Breast epithelium (tissue), 4 donors: ENCODE measurements around the gene IGFBP3. TPM values are rescaled to one million over a fixed set of nuclear protein-coding genes. Genes with fewer than 3 reads are reported as not detected.
A peak's percentile ranks its signal among the peaks of the same experiment; 100 is the strongest.

Source experiments
- DNase-seq, 2 donors: peaks; one replicate each; pipeline ENCODE4 v3.0.0-alpha.2; 2019; ENCODE audit warnings: low spot score in 2 of 2
- H3K27ac ChIP-seq, 2 donors: fragments of 200-600 bp; sonication (generic) in 1 of 2; one replicate each; pipeline ENCODE4 v1.5.1; 2016 to 2019; ENCODE audit warnings: mild to moderate bottlenecking in 1 of 2
- H3K27me3 ChIP-seq, 2 donors: fragments of 200-600 bp; sonication (generic) in 1 of 2; one replicate each; pipeline versions ENCODE4 v1.5.1 to v1.6.0; 2017 to 2019; ENCODE audit warnings: control low read depth in 1 of 2, mild to moderate bottlenecking in 1 of 2
- H3K36me3 ChIP-seq: fragments of 200-600 bp; one replicate; pipeline ENCODE4 v1.5.1; 2019
- H3K4me1 ChIP-seq, 2 donors: fragments of 200-600 bp; sonication (generic); one replicate each; pipeline ENCODE4 v1.5.1; 2016 to 2019; ENCODE audit warnings: control low read depth in 1 of 2
- H3K4me3 ChIP-seq, 3 donors: fragments of 200-600 bp; sonication (generic); 1 replicate in 2 of 3; 2 replicates in 1 of 3; pipeline ENCODE4 v1.5.1; 2016 to 2019; ENCODE audit warnings: mild to moderate bottlenecking in 3 of 3, moderate library complexity in 2 of 3
- H3K9me3 ChIP-seq, 2 donors: fragments of 200-600 bp; sonication (generic) in 1 of 2; one replicate each; pipeline ENCODE4 v1.5.1; 2016 to 2019; ENCODE audit warnings: control low read depth in 1 of 2
- POLR2A ChIP-seq: fragments of 450-650 bp; IDR thresholded peaks from one replicate; pipeline ENCODE4 v1.6.1; 2016; ENCODE audit warnings: antibody characterized with exemption, mild to moderate bottlenecking, moderate library complexity
- POLR2AphosphoS5 ChIP-seq, 3 donors: sonication (generic); formaldehyde crosslinking; IDR thresholded peaks; one replicate each; pipeline ENCODE4 v1.6.1; 2017; ENCODE audit warnings: antibody characterized with exemption in 3 of 3
- intact Hi-C: fragments of 100-400 bp; cut with DNase I; formaldehyde crosslinking; loops from one replicate; pipeline ENCODE4 v1.15.1; 2023; ENCODE audit warnings: low total_unique reads
- total RNA-seq, 3 donors: library from RNA; depleted of rRNA; stranded (reverse); fragments of >200 nt; gene quantifications; one replicate each; pipeline ENCODE4 v1.1.0, GENCODE V29; 2016
- TF ChIP-seq, protein P1 (sequence below), 3 donors: fragments of 450-650 bp; IDR thresholded peaks; one replicate each; pipeline ENCODE4 v1.5.1; 2016 to 2017; ENCODE audit warnings: antibody characterized with exemption in 3 of 3, mild to moderate bottlenecking in 3 of 3, moderate library complexity in 3 of 3

The IGFBP3 gene
- total RNA-seq, 3 donors from 2014 or later = 159 to 708 (median 163) TPM

DNA sequence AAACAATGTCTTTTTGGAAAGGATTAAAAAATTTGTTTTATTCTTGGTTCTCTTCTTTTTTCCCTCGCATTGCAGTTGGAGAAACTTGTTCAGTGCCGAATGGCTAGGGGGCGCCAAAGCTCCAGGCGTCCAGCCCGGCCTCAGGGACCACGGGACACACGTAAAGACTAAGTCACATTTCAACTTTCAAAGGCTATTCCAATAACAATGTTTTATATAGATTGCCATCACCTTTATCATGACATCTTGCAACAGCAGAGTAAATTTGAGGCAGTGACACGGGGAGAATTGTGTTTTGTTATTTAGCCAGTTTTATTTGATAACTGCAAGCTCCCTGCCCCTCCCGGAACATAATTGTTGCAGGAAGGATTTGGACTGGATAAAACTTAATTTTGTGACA is 2.2 kb upstream of the IGFBP3 start:
- no peaks in the 10 kb centered on the region for H3K36me3 ChIP-seq
- H3K4me1 ChIP-seq = peaks cover 0 to 7% of the 10 kb centered on the region in 2 donors
- DNase-seq = peak in 1 of 2 donors; percentile 75
- peak overlapping the region in 2 of 3 donors; percentile 61 to 72 for H3K4me3 ChIP-seq
- H3K9me3 ChIP-seq = no peaks in the 10 kb centered on the region
- intact Hi-C loops = loop anchor here (5.0 kb wide), 1 partner anchor 1259 kb away; no protein-coding TSS in a partner anchor
- no peak overlapping the region for H3K27ac ChIP-seq
- TF ChIP-seq POLR2A (no peak), POLR2AphosphoS5 (IDR thresholded peaks at IDR 0.05) (no peak)
- TF ChIP-seq, protein P1, sequence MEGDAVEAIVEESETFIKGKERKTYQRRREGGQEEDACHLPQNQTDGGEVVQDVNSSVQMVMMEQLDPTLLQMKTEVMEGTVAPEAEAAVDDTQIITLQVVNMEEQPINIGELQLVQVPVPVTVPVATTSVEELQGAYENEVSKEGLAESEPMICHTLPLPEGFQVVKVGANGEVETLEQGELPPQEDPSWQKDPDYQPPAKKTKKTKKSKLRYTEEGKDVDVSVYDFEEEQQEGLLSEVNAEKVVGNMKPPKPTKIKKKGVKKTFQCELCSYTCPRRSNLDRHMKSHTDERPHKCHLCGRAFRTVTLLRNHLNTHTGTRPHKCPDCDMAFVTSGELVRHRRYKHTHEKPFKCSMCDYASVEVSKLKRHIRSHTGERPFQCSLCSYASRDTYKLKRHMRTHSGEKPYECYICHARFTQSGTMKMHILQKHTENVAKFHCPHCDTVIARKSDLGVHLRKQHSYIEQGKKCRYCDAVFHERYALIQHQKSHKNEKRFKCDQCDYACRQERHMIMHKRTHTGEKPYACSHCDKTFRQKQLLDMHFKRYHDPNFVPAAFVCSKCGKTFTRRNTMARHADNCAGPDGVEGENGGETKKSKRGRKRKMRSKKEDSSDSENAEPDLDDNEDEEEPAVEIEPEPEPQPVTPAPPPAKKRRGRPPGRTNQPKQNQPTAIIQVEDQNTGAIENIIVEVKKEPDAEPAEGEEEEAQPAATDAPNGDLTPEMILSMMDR (IDR thresholded peaks at IDR 0.05) = peak; percentile 27 to 83 (median 77)
- no peaks in the 10 kb centered on the region for H3K27me3 ChIP-seq

DNA sequence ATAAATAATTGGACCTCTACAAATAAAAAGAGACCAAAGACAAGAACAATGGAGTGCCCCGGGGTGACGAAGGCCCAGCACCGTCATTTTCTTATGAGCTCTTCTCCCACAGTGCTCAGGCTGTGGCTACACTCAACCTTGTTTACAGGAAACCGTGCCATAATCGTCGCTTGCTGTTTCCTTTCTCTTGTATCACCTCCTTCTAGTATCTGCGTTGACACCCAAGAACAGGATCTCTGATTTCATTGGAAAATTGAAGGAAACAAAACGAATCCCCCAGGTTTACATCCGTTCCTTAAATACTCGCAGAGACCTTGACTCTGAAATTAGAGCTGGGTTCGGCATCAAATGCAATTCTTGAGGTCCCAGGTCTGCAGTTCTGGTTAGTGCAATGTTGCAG is 1.7 kb upstream of the IGFBP3 start:
- no peaks in the 10 kb centered on the region for H3K27me3 ChIP-seq

DNA sequence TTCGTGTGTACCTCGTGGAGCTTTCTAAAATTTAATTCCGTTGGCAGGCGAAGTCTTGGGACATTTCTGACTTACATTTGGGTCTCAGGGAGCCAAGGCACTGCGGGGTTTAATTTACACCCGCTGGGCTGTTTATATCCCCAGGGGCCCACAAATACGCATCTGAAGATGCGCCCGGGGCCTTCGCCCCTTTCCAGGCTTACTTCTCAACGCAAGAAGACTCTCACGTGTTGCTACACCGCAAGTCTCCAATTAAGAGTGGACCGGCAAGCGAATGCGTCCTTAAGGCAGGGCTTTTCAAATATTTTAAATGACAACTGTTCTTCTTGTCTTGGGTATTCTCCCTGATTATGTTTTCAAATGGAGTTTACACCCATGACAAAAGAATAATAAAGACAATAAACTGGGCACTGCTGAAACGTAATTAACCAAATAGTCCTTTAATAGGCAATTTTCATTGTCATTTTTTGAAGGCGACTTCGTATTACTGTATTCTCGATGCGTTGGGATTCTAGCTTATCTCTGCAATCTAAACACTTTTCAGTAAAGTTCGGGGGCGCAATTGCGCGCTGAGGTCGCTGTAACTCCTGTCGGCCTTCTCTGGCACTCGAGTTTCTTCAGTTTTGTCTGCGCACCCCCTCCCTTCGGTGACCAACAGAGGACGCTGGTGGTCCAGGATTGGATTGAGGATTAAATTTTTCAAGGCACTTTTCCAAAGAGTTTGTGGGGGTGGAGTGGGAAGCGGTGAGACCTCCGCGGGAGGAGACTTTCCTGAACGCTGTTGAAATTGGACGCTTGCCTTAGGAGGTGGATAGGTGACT is 837 bp upstream of the IGFBP3 start:
- Histone ChIP-seq H3K27ac (peak overlapping the region in 1 of 2 donors; percentile 2), H3K4me1 (peaks cover 0 to 7% of the 10 kb centered on the region in 2 donors), H3K4me3 (peak overlapping the region; percentile 61 to 72 (median 62)), H3K27me3 (no peaks in the 10 kb centered on the region), H3K36me3 (no peaks in the 10 kb centered on the region), H3K9me3 (no peaks in the 10 kb centered on the region)
- no peak for TF ChIP-seq POLR2A
- TF ChIP-seq POLR2AphosphoS5 (IDR thresholded peaks at IDR 0.05) = peak in 2 of 3 donors; percentile 15 to 25
- TF ChIP-seq, protein P1 (IDR thresholded peaks at IDR 0.05) = peak; percentile 21 to 80 (median 67)
- no peak for DNase-seq
- intact Hi-C loops = loop anchor here (5.0 kb wide), 1 partner anchor 1260 kb away; no protein-coding TSS in a partner anchor

More for the DNA sequence above, 1.7 kb upstream of the IGFBP3 start:
- H3K27ac ChIP-seq = peak overlapping the region in 1 of 2 donors; percentile 1
- TF ChIP-seq, protein P1 (IDR thresholded peaks at IDR 0.05) = no peak
- no peak for TF ChIP-seq POLR2A
- no peak for TF ChIP-seq POLR2AphosphoS5 (IDR thresholded peaks at IDR 0.05)
- peak overlapping the region; percentile 14 to 72 (median 61) for H3K4me3 ChIP-seq
- intact Hi-C loops = loop anchor here (5.0 kb wide), 1 partner anchor 1259 kb away; no protein-coding TSS in a partner anchor
- H3K9me3 ChIP-seq = no peaks in the 10 kb centered on the region
- no peaks in the 10 kb centered on the region for H3K36me3 ChIP-seq
- no peak for DNase-seq
- H3K4me1 ChIP-seq = peaks cover 0 to 7% of the 10 kb centered on the region in 2 donors

DNA sequence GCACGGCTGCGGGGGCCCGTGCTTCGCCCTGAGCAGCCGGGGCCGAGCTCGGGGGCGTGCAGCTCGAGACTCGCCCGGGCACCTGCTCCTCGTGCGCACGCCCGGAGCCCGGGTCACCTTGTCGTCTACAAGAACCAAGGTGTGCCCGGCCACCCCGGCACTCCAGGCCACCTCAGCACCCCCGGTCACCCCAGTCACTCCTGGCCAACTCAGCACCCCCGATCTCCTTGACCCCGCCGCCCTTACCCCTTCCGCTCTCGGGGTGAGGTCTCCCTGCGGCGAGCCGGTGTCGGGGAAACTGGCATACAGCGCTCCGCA is 268 bp upstream of the IGFBP3 start:
- TF ChIP-seq POLR2AphosphoS5 (IDR thresholded peaks at IDR 0.05) (no peak), POLR2A (no peak)
- TF ChIP-seq, protein P1 (IDR thresholded peaks at IDR 0.05) = no peak
- no peaks in the 10 kb centered on the region for H3K36me3 ChIP-seq
- intact Hi-C loops = loop anchor here (5.0 kb wide), 1 partner anchor 1261 kb away; no protein-coding TSS in a partner anchor
- no peaks in the 10 kb centered on the region for H3K27me3 ChIP-seq
- no peaks in the 10 kb centered on the region for H3K9me3 ChIP-seq
- DNase-seq = no peak
- H3K27ac ChIP-seq = peak overlapping the region in 1 of 2 donors; percentile 2
- H3K4me3 ChIP-seq = peak overlapping the region; percentile 61 to 72 (median 62)
- H3K4me1 ChIP-seq = peaks cover 0 to 7% of the 10 kb centered on the region in 2 donors

DNA sequence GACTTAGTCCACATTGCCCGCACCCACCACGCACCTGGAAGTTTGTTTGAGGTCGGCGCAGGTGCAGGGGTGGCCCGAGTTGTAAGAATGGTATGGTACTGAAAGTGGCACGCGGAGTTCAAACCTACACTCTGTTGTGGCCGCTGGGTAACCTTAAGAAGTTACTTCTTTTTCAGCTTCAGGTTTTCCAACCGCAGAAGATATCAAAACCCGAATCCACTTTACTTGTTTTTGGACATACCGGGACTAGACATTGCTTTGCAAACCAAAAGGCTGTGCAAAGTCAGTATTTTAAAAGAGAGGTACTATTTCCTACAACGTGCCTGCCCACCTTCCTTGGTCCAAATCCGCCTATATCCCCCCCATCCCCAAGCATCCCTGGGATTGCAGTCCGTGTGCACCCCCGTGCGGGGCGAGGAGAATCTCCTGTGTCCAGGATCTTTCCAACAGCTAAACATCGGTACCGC is 1.0 kb downstream of the IGFBP3 start:
- Histone ChIP-seq H3K9me3 (no peaks in the 10 kb centered on the region), H3K36me3 (no peaks in the 10 kb centered on the region), H3K4me3 (peak overlapping the region; percentile 61 to 72 (median 62)), H3K27ac (no peak overlapping the region), H3K4me1 (peaks cover 0 to 7% of the 10 kb centered on the region in 2 donors), H3K27me3 (no peaks in the 10 kb centered on the region)
- intact Hi-C loops = loop anchor here (5.0 kb wide), 1 partner anchor 1262 kb away; no protein-coding TSS in a partner anchor
- DNase-seq = no peak
- TF ChIP-seq, protein P1 (IDR thresholded peaks at IDR 0.05) = no peak
- TF ChIP-seq POLR2AphosphoS5 (IDR thresholded peaks at IDR 0.05) (no peak), POLR2A (no peak)
